Breast epithelium (tissue), 4 donors: ENCODE measurements around the gene NUDT1. TPM values are rescaled to one million over a fixed set of nuclear protein-coding genes. Genes with fewer than 3 reads are reported as not detected.

Source experiments
- DNase-seq, 2 donors: peaks; one replicate each; pipeline ENCODE4 v3.0.0-alpha.2; 2019; ENCODE audit warnings: low spot score in 2 of 2
- H3K27ac ChIP-seq, 2 donors: fragments of 200-600 bp; sonication (generic) in 1 of 2; one replicate each; pipeline ENCODE4 v1.5.1; 2016 to 2019; ENCODE audit warnings: mild to moderate bottlenecking in 1 of 2
- H3K27me3 ChIP-seq, 2 donors: fragments of 200-600 bp; sonication (generic) in 1 of 2; one replicate each; pipeline versions ENCODE4 v1.5.1 to v1.6.0; 2017 to 2019; ENCODE audit warnings: control low read depth in 1 of 2, mild to moderate bottlenecking in 1 of 2
- H3K36me3 ChIP-seq: fragments of 200-600 bp; one replicate; pipeline ENCODE4 v1.5.1; 2019
- H3K4me1 ChIP-seq, 2 donors: fragments of 200-600 bp; sonication (generic); one replicate each; pipeline ENCODE4 v1.5.1; 2016 to 2019; ENCODE audit warnings: control low read depth in 1 of 2
- H3K4me3 ChIP-seq, 3 donors: fragments of 200-600 bp; sonication (generic); 1 replicate in 2 of 3; 2 replicates in 1 of 3; pipeline ENCODE4 v1.5.1; 2016 to 2019; ENCODE audit warnings: mild to moderate bottlenecking in 3 of 3, moderate library complexity in 2 of 3
- H3K9me3 ChIP-seq, 2 donors: fragments of 200-600 bp; sonication (generic) in 1 of 2; one replicate each; pipeline ENCODE4 v1.5.1; 2016 to 2019; ENCODE audit warnings: control low read depth in 1 of 2
- POLR2A ChIP-seq: fragments of 450-650 bp; IDR thresholded peaks from one replicate; pipeline ENCODE4 v1.6.1; 2016; ENCODE audit warnings: antibody characterized with exemption, mild to moderate bottlenecking, moderate library complexity
- POLR2AphosphoS5 ChIP-seq, 3 donors: sonication (generic); formaldehyde crosslinking; IDR thresholded peaks; one replicate each; pipeline ENCODE4 v1.6.1; 2017; ENCODE audit warnings: antibody characterized with exemption in 3 of 3
- intact Hi-C: fragments of 100-400 bp; cut with DNase I; formaldehyde crosslinking; loops from one replicate; pipeline ENCODE4 v1.15.1; 2023; ENCODE audit warnings: low total_unique reads
- total RNA-seq, 3 donors: library from RNA; depleted of rRNA; stranded (reverse); fragments of >200 nt; gene quantifications; one replicate each; pipeline ENCODE4 v1.1.0, GENCODE V29; 2016
- TF ChIP-seq, protein P1 (sequence below), 3 donors: fragments of 450-650 bp; IDR thresholded peaks; one replicate each; pipeline ENCODE4 v1.5.1; 2016 to 2017; ENCODE audit warnings: antibody characterized with exemption in 3 of 3, mild to moderate bottlenecking in 3 of 3, moderate library complexity in 3 of 3

NUDT1 gene
- total RNA-seq, 3 donors from 2014 or later: 13.3 to 28.5 (median 18.0) TPM

DNA sequence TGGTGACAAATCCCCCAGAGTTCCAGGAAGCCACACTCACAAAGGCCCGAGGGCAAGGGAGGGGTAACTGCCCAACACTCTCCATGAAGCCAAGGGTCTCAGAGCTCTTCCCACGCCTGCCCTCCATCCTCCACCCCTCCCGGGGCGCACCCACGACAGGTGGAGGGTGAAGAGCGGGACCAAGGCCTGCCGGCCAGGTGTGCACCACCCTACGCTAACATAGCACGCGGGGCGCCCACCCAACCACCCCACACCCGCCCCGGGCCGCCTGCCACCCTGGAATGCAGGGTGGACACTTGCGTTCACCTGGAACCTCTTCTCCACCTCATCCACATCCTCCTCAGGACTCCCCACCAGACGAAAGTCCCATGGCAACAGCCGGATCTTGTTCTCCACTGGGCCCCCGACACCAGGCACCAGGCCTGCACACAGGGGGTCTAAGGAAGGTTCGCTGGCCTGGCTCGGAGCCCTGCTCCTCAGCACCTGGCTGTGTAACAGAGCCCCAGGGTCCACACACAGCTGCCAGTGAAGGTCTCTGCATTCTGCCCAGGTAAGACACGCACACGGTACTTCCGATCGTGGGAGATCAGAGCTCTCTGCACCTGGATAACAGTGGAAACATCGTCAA is 42.0 kb upstream of the NUDT1 start:
- Histone ChIP-seq H3K27me3 (no peaks in the 10 kb centered on the region), H3K27ac (no peak overlapping the region), H3K36me3 (no peaks in the 10 kb centered on the region), H3K9me3 (no peaks in the 10 kb centered on the region), H3K4me1 (no peaks in the 10 kb centered on the region), H3K4me3 (no peak overlapping the region)
- intact Hi-C loops: no loop called here
- DNase-seq: no peak
- no peak for TF ChIP-seq POLR2A
- TF ChIP-seq POLR2AphosphoS5 (IDR thresholded peaks at IDR 0.05): no peak

DNA sequence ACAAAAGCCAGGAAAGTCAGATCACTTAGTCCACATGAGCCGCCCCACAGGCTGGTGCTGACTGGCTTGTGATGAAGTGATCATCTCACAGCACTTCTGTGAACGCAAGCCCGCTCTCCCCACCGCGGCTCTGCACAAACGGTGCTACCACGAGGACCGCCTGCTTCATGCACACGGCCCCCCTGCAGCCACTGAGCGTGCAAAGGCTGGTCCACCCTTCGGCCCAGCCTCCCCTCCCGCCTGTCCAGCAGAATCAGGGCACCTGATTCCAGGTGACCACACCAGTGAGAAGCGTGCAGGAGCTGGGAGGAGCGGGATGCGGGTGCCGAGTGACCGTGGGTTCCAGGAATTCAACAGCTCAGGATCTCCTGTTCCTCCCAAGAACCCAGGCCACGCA is 41.4 kb upstream of the NUDT1 start:
- DNase-seq: no peak
- no peaks in the 10 kb centered on the region for H3K9me3 ChIP-seq
- no peaks in the 10 kb centered on the region for H3K4me1 ChIP-seq
- H3K4me3 ChIP-seq: no peak overlapping the region
- no peaks in the 10 kb centered on the region for H3K36me3 ChIP-seq
- TF ChIP-seq POLR2A: no peak
- no peak for TF ChIP-seq POLR2AphosphoS5 (IDR thresholded peaks at IDR 0.05)
- TF ChIP-seq, protein P1, sequence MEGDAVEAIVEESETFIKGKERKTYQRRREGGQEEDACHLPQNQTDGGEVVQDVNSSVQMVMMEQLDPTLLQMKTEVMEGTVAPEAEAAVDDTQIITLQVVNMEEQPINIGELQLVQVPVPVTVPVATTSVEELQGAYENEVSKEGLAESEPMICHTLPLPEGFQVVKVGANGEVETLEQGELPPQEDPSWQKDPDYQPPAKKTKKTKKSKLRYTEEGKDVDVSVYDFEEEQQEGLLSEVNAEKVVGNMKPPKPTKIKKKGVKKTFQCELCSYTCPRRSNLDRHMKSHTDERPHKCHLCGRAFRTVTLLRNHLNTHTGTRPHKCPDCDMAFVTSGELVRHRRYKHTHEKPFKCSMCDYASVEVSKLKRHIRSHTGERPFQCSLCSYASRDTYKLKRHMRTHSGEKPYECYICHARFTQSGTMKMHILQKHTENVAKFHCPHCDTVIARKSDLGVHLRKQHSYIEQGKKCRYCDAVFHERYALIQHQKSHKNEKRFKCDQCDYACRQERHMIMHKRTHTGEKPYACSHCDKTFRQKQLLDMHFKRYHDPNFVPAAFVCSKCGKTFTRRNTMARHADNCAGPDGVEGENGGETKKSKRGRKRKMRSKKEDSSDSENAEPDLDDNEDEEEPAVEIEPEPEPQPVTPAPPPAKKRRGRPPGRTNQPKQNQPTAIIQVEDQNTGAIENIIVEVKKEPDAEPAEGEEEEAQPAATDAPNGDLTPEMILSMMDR (IDR thresholded peaks at IDR 0.05): no peak
- H3K27me3 ChIP-seq: no peaks in the 10 kb centered on the region
- no peak overlapping the region for H3K27ac ChIP-seq
- intact Hi-C loops: no loop called here

DNA sequence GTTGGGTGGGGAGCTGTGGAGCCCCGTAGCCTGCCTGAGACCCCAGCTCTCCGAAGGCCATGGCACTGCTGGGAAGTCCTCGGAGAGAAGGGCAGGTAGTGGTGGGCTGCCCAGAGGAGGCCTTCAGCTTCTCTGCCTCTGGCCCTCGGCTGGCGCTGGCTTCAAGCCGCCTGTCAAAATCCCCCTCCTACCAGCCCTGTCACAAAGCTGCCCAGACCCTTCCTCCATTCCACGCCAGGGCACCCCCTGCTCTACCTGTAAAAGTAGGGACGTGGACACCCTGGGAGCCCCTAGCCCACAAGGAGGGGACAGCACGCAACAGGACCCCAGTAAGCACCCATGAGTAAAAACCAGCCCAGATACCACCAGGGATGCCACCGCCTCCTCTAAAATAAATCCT is 40.9 kb upstream of the NUDT1 start:
- Histone ChIP-seq H3K4me3 (no peak overlapping the region), H3K4me1 (no peaks in the 10 kb centered on the region), H3K36me3 (no peaks in the 10 kb centered on the region), H3K27ac (no peak overlapping the region), H3K9me3 (no peaks in the 10 kb centered on the region), H3K27me3 (no peaks in the 10 kb centered on the region)
- no peak for DNase-seq
- intact Hi-C loops: no loop called here
- TF ChIP-seq, protein P1 (IDR thresholded peaks at IDR 0.05): no peak
- TF ChIP-seq POLR2A (no peak), POLR2AphosphoS5 (IDR thresholded peaks at IDR 0.05) (no peak)

DNA sequence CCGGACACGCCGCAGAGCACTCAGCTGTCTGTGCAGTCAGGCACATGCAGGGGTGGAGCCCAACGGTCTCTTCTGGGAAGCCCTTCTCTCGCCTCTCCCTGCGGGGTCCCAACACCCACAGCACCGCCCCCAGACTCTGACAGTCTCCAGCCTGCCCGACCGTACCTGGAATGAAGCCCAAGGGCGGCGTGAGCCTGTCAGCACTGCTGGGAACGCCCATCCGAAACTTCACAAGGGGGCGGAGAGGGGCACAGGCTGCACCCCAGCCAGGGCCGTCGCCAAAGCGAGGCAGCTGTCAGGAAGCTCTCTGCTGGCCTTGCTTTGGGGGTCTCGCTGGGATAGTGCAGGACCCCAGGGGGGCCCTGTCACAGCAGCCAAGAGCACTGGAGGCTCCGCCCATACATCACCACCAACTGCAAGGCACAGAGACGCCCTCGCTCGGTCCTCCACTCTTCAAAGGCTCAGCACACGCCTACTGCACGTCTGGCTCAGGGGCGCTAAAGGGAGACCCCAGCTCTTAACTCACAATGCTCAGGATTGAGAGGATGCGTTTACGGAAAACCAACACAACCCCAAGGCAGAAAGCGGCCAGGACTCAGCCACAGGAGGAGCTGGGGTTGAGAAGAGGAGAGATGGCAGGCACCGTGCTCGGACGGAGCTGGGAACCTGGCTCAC is 40.2 kb upstream of the NUDT1 start:
- H3K27ac ChIP-seq: no peak overlapping the region
- DNase-seq: peak in 1 of 2 donors; percentile 10
- no peak overlapping the region for H3K4me3 ChIP-seq
- intact Hi-C loops: no loop called here
- no peaks in the 10 kb centered on the region for H3K27me3 ChIP-seq
- TF ChIP-seq POLR2AphosphoS5 (IDR thresholded peaks at IDR 0.05): no peak
- TF ChIP-seq, protein P1 (IDR thresholded peaks at IDR 0.05): no peak
- no peak for TF ChIP-seq POLR2A
- H3K9me3 ChIP-seq: no peaks in the 10 kb centered on the region
- H3K4me1 ChIP-seq: no peaks in the 10 kb centered on the region
- H3K36me3 ChIP-seq: no peaks in the 10 kb centered on the region

DNA sequence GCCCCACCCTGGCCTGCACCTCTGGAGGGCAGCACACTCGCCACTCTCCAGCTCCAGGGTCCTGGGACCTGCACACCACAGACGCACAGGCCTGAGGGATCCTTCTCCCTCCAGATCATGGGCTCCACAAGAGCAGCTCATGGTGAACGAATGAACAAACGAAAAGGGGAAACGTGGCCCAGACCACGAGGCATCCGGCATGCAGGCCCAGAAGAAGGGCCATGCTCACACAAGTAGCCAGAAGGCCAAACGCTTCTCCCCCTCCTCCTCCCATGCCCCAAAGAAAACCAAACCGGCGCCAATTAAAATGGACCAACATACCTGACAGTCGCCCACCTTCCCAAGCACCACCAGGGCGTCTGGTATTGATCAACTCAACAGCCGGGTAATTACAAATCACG is 39.7 kb upstream of the NUDT1 start:
- H3K36me3 ChIP-seq: no peaks in the 10 kb centered on the region
- no peak for TF ChIP-seq POLR2A
- TF ChIP-seq, protein P1 (IDR thresholded peaks at IDR 0.05): no peak
- no peak for TF ChIP-seq POLR2AphosphoS5 (IDR thresholded peaks at IDR 0.05)
- H3K27ac ChIP-seq: no peak overlapping the region
- no peaks in the 10 kb centered on the region for H3K4me1 ChIP-seq
- H3K4me3 ChIP-seq: no peak overlapping the region
- DNase-seq: peak in 1 of 2 donors; percentile 19
- H3K9me3 ChIP-seq: no peaks in the 10 kb centered on the region
- H3K27me3 ChIP-seq: no peaks in the 10 kb centered on the region
- intact Hi-C loops: no loop called here
